GM18505 (cell line): ENCODE results near the gene SYT9.
"Not testable (repeated sequence)": the region's sequence is repeated elsewhere in the genome, so short reads cannot be mapped to it uniquely, and the experiment has no call there.

Source experiments
- ATAC-seq: cut with Tn5 transposase; IDR thresholded peaks from one replicate; pipeline ENCODE4 v1.9.1; 2021; ENCODE audit not compliant: unreplicated experiment
- POLR2A ChIP-seq: IDR thresholded peaks from 4 replicates; pipeline ENCODE4 v1.6.1; 2011; ENCODE audit warnings: borderline replicate concordance; ENCODE audit not compliant: insufficient read depth, insufficient read length; ENCODE audit errors: extremely low read depth

Gene SYT9

DNA sequence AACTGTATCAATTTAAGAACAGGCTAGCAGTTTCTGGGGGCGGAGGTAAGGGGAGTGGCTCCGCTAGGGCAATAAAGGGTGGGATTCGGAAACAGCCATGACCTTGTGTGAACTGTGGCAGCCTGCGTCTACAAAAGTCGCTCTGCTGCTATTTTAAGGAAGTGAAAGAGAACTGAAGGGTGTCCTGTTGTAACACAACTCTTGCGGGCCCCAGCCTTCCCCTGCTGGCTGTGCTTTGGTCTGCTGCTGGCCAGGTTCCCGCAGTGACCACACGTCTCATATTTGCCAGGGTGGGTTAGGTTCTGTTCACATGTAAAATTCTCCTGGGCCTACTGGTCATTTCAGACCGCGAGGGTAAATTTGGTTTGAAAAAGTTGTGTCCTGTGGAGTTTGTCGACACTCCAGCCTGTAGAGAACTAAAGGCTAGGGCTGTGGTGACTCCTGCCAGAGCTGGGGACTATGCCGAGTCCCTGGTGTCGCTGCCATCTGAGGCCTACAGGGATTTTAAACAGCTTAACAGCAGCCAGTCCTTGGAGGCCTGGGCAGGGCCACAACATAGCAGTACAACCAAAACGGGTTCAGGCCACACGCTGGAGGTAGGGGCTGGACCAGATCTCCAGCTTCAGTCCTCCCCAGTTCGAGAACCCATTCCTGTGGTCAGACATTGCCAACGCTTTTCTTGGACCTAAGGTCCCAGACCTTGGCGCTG, 261.0 kb downstream of the SYT9 start:
- peak; percentile 58 for ATAC-seq
- TF ChIP-seq POLR2A: peak; percentile 61

DNA sequence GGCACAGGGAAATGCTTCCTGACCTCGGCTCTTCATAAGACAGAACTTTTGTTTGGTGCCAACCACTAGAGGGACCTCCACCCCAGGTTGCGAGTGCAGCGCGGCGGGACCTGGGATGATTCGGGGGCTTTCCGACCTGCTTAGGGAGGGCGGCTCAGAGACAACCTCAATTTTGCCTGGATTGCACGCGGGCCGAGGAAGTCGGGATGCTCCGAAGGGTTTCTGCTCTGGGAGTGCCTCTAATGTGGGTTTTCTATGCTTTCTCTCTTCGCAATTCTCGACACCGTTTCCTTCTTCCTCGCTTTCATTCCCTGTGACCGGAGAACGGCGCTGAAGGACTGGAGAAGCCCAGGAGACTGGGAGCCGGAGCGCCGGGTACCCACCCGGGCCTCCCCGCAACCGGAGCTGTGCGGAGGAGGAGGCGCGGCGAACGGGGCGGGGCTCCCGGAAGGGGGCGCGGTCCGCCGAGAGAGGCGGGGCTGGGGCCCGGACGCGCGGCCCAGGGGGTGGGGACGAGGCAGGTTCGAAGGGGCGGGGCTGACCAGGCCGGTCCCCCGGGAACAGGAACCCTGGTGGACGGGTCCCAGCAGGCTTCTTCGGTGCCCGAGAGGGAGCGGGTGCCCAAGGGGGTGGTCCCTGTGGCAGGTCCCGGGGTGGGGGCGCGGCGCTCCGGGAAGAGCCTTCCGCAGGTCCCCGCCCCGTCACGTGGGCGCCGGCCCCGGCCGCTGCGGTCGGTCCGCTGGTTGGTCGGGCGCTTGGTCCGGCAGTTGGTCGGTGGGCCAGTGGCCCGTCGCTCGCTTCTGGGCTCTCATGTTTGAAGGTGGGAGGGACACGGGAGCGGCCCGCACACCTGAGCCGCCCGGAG, 261.8 kb downstream of the SYT9 start, which contains the start of gene PPFIBP2:
PPFIBP2 (plus strand) TSS at position 766 of the 865 bp plus-strand sequence. CDS start 35,477 bp downstream, outside the sequence.
- ATAC-seq: peak; percentile 66
- peak; percentile 82 for TF ChIP-seq POLR2A

DNA sequence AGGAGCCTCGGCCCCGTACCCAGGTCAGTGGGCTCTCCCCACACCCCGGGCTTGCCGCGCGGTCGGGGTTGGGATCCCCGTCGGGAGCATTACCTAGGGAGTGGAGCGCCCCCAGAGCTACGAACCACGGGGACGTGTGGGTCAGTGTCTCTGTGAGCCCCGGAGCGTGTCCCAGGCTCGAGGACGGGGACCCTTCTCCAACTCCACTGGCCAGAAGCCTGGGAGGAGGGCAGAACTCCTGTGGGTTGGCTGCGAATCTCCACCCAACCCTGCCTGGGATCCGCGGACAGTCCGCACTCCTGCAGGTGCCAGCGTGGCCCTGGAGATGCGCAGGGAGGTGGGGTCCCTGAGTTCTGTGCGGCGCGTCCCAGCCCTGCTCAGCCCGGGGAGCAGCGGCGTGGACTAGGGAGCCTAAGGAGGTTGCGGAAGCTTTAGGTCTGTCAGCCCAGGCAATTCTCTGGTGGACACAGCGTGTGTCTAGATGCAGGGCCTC, 262.4 kb downstream of the SYT9 start:
- TF ChIP-seq POLR2A: no peak
- ATAC-seq: peak; percentile 25

DNA sequence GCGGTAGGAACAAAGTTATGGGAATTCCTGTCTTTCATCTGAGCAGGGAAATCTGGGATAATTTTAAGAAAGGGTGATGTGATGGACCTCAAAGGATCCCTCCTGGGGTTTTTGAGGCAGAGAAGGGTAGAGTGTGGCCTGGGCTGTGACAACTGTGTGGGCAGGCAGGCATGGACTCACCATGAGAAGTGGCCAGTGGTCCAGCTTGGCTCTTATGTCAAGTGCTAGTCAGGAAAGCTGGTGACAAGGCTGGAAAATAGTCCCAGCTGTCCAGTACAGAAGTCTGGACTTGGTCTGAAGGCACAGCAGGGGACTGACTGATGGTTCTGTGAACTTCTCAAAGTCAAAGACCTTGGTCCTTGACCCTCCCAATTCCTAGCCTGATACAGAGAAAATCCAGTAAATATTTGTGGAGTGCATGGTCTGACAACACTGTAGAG, 263.8 kb downstream of the SYT9 start:
- no peak for ATAC-seq
- no peak for TF ChIP-seq POLR2A

DNA sequence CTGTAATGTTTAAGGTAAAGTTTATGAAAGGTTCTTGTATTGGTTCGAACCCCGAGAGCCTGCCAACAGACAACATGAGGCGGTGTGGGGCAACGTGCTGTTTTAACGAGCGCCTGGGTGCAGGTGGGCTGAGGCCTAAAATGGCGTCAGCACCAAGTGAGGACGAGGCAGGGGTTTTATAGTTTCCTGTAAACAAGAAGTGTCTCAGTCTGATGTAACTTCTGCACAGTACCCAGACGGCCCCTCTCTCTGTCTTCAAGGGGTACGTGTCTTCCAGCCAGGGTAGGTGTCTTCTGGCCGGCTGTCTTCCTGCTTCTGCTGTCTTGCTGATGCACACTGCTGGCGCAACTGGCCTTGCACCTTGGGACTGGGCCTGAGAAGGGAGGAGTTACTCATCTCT, 264.8 kb downstream of the SYT9 start:
- ATAC-seq: no peak
- TF ChIP-seq POLR2A: no peak

DNA sequence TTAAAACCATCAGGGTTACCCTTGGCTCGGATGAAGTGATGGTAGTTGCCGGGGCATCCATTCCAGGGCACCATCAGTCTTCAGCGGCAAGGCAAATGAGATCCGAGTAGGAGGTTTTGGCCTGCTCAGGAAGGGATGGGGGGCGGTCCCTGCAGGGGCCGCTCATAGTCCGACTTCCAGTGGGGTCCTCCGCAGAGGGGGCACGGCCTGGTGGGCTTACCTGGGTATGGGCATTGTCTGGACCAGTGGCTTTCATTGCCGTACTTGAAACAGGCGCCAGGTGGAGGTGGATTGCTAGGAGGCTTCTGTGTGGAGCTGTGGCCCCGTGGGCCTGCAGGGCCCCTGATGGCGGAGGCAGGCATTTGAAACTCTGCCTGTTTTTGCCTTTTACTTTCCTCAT, 266.0 kb downstream of the SYT9 start:
- ATAC-seq: not testable (repeated sequence)
